WI38 (cell line): ENCODE data around the gene SOST.
"Not testable (repeated sequence)": the region's sequence is repeated elsewhere in the genome, so short reads cannot be mapped to it uniquely, and the experiment has no call there.

ENCODE experiments used
- H3K4me3 ChIP-seq: 2 replicates; pipeline ENCODE4 v1.5.1; 2011; ENCODE audit warnings: low read depth, mild to moderate bottlenecking, control low read depth, low read length
- CTCF ChIP-seq: IDR thresholded peaks from 2 replicates; pipeline ENCODE4 v1.5.1; 2012; ENCODE audit warnings: low read depth, mild to moderate bottlenecking, control low read depth, low read length

SOST gene

DNA sequence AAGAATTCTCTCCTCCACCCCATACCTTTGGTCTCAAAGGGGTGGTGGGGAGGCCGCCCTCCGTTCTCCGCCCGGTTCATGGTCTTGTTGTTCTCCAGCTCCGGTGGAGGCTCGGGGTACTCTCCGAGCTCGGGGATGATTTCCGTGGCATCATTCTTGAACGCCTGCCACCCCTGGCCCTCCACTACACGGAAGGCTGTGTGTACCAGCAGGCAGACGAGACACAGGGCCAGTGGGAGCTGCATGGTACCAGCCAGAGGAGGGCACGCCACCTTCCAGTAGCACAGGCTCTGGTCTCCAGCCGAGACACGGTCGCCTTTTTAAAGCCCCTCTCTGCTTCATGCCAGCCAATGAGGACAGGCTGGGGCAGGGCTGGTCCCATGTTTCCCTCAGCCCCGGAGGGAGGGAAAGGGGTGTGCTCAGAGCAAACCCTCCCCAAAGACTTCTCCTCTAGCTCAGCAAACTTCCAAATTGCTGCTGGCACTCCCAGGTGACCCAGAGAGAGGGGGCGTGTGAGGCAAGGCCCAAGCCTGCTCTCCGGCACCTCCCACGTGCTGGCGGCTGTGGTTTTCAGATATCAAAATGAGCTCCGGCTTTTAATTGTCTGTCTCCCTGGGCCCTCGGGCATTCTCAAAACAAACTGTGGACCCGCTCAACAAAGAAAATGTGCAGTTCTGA is at the start of gene SOST:
SOST (minus strand) TSS at position 295 of the 678 bp plus-strand sequence; CDS start at position 245, 50 bp downstream.
- no peak within 1 kb of the TSS for H3K4me3 ChIP-seq

GRCh38 chr17:43808076-43808475 is 49.5 kb upstream of the SOST start:
- no peak for TF ChIP-seq CTCF

More for the DNA sequence above, at the start of gene SOST:
- no peak for TF ChIP-seq CTCF

DNA sequence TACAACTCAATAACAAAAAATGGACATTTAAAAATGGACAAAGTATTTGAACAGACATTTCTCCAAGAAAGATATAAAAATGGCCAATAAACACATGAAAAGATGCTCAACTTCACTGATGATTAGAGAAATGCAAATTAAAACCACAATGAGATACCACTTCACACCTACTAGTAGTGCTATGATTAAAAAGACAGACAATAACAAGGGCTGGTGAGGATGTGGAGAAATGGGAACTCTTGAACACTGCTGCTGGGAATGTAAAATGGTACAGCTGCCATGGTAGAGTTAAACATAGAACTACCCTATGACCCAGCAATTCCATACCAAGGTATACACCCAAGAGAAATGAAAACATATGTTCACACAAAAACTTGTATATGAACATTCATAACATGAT is 46.5 kb upstream of the SOST start:
- TF ChIP-seq CTCF: no peak
- no peak overlapping the region for H3K4me3 ChIP-seq

More at GRCh38 chr17:43808076-43808475, 49.5 kb upstream of the SOST start:
- no peak overlapping the region for H3K4me3 ChIP-seq

DNA sequence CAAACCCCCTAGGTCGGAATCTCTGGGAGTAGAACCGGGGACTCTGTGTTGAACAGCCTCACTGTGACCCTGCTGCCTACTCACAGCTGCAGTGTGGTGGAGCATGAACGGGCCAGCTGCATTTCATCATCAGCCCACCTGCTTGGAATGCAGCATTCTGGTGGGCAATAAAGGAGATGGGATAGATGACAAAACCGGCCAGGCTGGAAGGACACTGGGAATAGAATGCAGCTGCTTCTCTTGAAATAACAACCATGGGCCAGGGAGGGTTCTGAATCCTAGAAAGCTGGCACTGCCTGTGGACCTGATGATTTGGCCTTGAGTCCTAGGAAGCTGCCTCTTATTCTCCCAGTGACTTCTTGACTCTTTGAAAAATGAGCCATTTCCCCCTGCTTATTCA is 45.2 kb upstream of the SOST start:
- no peak for TF ChIP-seq CTCF

DNA sequence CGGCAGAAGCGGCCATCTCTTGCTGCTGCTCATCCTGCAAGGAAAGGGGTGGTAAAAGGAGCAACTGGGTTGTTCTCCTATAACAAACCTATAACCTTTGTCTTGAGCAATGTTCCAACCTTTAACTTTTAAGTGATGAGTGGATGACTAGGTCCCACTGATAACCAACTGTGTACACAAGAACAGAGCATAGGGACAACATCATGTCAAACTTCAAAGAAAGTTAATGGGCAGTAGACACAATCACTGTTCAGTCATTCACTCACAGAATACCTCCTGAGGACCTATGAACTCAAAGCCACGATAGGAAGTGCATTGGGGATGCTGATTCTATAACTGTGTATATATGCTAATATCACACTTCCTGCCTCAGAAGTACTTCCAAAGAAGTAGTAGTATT is 43.3 kb upstream of the SOST start:
- no peak overlapping the region for H3K4me3 ChIP-seq
- TF ChIP-seq CTCF: no peak

More for the DNA sequence above, 45.2 kb upstream of the SOST start:
- no peak overlapping the region for H3K4me3 ChIP-seq

GRCh38 chr17:43800736-43801135 is 42.1 kb upstream of the SOST start:
- no peak overlapping the region for H3K4me3 ChIP-seq
- TF ChIP-seq CTCF: no peak

DNA sequence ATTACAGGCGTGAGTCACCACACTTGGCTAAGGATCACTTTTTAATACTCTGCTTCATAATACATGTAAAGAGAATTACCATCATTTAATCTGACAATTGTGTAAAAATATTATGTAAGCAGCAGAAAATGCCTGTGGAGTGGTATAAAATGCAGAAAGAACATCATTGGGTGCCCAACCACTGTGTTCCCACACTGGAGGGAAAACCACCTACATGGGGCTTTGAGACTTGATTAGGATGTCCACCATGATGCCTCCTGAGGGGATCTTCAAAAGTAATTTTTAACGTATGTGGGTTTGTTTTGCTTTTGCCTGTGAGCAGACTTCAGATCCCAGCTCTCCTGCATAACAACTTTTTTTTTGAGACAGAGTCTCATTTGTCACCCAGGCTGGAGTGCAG is 40.5 kb upstream of the SOST start:
- H3K4me3 ChIP-seq: no peak overlapping the region

DNA sequence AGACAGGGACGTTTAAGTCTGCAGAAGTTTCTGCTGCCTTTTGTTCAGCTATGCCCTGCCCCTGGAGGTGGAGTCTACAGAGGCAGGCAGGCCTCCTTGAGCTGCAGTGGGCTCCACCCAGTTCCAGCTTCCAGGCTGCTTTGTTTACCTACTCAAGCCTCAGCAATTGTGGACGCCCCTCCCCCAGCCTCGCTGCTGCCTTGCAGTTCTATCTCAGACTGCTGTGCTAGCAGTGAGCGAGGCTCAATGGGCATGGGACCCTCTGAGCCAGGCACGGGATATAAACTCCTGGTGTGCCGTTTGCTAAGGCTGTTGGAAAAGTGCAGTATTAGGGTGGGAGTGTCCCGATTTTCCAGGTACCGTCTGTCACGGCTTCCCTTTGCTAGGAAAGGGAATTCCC is 39.4 kb upstream of the SOST start:
- not testable (repeated sequence) for H3K4me3 ChIP-seq

More for the DNA sequence above, 40.5 kb upstream of the SOST start:
- no peak for TF ChIP-seq CTCF

DNA sequence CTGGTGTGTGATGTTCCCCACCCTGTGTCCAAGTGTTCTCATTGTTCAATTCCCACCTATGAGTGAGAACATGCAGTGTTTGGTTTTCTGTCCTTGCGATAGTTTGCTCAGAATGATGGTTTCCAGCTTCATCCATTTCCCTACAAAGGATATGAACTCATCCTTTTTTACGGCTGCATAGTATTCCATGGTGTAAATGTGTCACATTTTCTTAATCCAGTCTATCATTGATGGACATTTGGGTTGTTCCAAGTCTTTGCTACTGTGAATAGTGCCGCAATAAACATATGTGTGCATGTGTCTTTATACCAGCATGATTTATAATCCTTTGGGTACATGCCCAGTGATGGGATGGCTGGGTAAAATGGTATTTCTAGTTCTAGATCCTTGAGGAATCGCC is 34.1 kb upstream of the SOST start:
- not testable (repeated sequence) for H3K4me3 ChIP-seq
